SU-DHL-6 (cell line): ENCODE data around the gene DDIAS.

ENCODE experiments used
- H2AFZ ChIP-seq: fragments of 200-600 bp; sonication (generic); 2 replicates; pipeline ENCODE4 v1.6.1; 2014; ENCODE audit warnings: low read depth, mild to moderate bottlenecking, moderate library complexity, mixed read lengths, antibody characterized with exemption, low read length; ENCODE audit not compliant: severe bottlenecking
- H3F3A ChIP-seq: fragments of 200-600 bp; shearing (Covaris generic); 2 replicates; pipeline ENCODE4 v1.6.0; 2016; ENCODE audit warnings: antibody characterized with exemption, mild to moderate bottlenecking; ENCODE audit not compliant: insufficient read depth
- H3K27ac ChIP-seq: fragments of 200-600 bp; sonication (generic); 2 replicates; pipeline ENCODE4 v1.5.1; 2016; ENCODE audit warnings: low read depth, mild to moderate bottlenecking, low read length, moderate library complexity, mixed read lengths
- H3K27me3 ChIP-seq: fragments of 200-600 bp; sonication (generic), shearing (Covaris generic); 2 replicates; pipeline ENCODE4 v1.6.0; 2014; ENCODE audit warnings: mild to moderate bottlenecking, low read length
- H3K36me3 ChIP-seq: fragments of 200-600 bp; sonication (generic); 2 replicates; pipeline ENCODE4 v1.6.1; 2014; ENCODE audit warnings: mild to moderate bottlenecking, low read length, mixed read lengths
- H3K4me2 ChIP-seq: fragments of 300-600, 200-600 bp; shearing (Covaris generic), sonication (generic); 2 replicates; pipeline ENCODE4 v1.6.0; 2014; ENCODE audit warnings: low read length, low read depth, mild to moderate bottlenecking; ENCODE audit not compliant: poor library complexity, severe bottlenecking
- H3K4me3 ChIP-seq: fragments of 200-600 bp; sonication (generic); 2 replicates; pipeline ENCODE4 v1.5.1; 2014; ENCODE audit warnings: antibody characterized with exemption, low read length, mild to moderate bottlenecking, mixed read lengths; ENCODE audit not compliant: insufficient read depth, poor library complexity, severe bottlenecking
- H3K79me2 ChIP-seq: fragments of 200-600 bp; sonication (generic); 2 replicates; pipeline ENCODE4 v1.6.1; 2014; ENCODE audit warnings: mild to moderate bottlenecking, low read length, moderate library complexity; ENCODE audit not compliant: insufficient read depth
- H3K9ac ChIP-seq: fragments of 200-600 bp; sonication (generic); 2 replicates; pipeline ENCODE4 v1.7.0; 2014; ENCODE audit warnings: mild to moderate bottlenecking, low read length
- H3K9me2 ChIP-seq: fragments of 200-600 bp; sonication (generic); replicated peaks from 2 replicates; pipeline ENCODE4 v1.6.1; 2014; ENCODE audit warnings: low read length; ENCODE audit not compliant: insufficient read depth
- H3K9me3 ChIP-seq: fragments of 200-600 bp; sonication (generic); 2 replicates; pipeline ENCODE4 v1.6.1; 2014; ENCODE audit warnings: low read length, mixed read lengths; ENCODE audit not compliant: insufficient read depth
- H4K20me1 ChIP-seq: fragments of 200-600 bp; sonication (generic); 2 replicates; pipeline ENCODE4 v1.6.1; 2014; ENCODE audit warnings: low read depth, mild to moderate bottlenecking, antibody characterized with exemption, low read length, moderate library complexity, mixed read lengths
- CTCF ChIP-seq: fragments of 200-600 bp; sonication (generic); IDR thresholded peaks from one replicate; pipeline ENCODE4 v1.5.1; 2017; ENCODE audit warnings: antibody characterized with exemption, mild to moderate bottlenecking, low read length, moderate library complexity; ENCODE audit not compliant: insufficient read depth, poor library complexity, severe bottlenecking
- EZH2phosphoT487 ChIP-seq: fragments of 200-600 bp; sonication (generic), shearing (Covaris generic); conservative IDR thresholded peaks from 2 replicates; pipeline ENCODE4 v1.6.1; 2018; ENCODE audit warnings: mild to moderate bottlenecking, antibody characterized with exemption, low read length, moderate library complexity, mixed read lengths

The DDIAS gene

GRCh38 chr11:82902880-82903279 lies 1.3 kb downstream of the DDIAS start:
- no peak overlapping the region for H3K27ac ChIP-seq
- H3K4me3 ChIP-seq: peak overlapping the region; percentile 85
- H3K4me2 ChIP-seq: peak overlapping the region; percentile 91

GRCh38 chr11:82903843-82904586 lies 2.5 kb downstream of the DDIAS start:
- no peak overlapping the region for H3K4me3 ChIP-seq
- H3K9me3 ChIP-seq: no peaks in the 10 kb centered on the region
- H3K36me3 ChIP-seq: no peaks in the 10 kb centered on the region
- H4K20me1 ChIP-seq: 0 out of 2 replicates have a peak, but pooled peaks cover 3% of the 10 kb centered on the region
- no peak for TF ChIP-seq CTCF
- TF ChIP-seq EZH2phosphoT487: no peak
- H3K9me2 ChIP-seq: no peaks in the 10 kb centered on the region
- peaks cover 22% of the 10 kb centered on the region for H3F3A ChIP-seq
- H2AFZ ChIP-seq: no peak overlapping the region
- H3K4me2 ChIP-seq: peak overlapping the region; percentile 91
- peaks cover 73% of the 10 kb centered on the region for H3K79me2 ChIP-seq
- peak overlapping the region; percentile 25; the same call in 1 of the 2 replicates for H3K27ac ChIP-seq
- H3K27me3 ChIP-seq: no peaks in the 10 kb centered on the region
- H3K9ac ChIP-seq: peak overlapping the region; percentile 64; the same call in 1 of the 2 replicates

More at GRCh38 chr11:82902880-82903279, 1.3 kb downstream of the DDIAS start:
- Histone ChIP-seq H3K27me3 (no peaks in the 10 kb centered on the region), H3K9me3 (no peaks in the 10 kb centered on the region), H4K20me1 (0 out of 2 replicates have a peak, but pooled peaks cover 3% of the 10 kb centered on the region), H3K36me3 (no peaks in the 10 kb centered on the region), H3K9me2 (no peaks in the 10 kb centered on the region), H2AFZ (no peak overlapping the region), H3K9ac (peak overlapping the region; percentile 64), H3F3A (peaks cover 22% of the 10 kb centered on the region), H3K79me2 (peaks cover 62% of the 10 kb centered on the region)
- TF ChIP-seq CTCF: no peak
- TF ChIP-seq EZH2phosphoT487: no peak

- Histone ChIP-seq H2AFZ (no peak overlapping the region), H4K20me1 (0 out of 2 replicates have a peak, but pooled peaks cover 3% of the 10 kb centered on the region), H3K9ac (peak overlapping the region; percentile 11; the same call in 1 of the 2 replicates), H3K9me3 (no peaks in the 10 kb centered on the region), H3K9me2 (no peaks in the 10 kb centered on the region), H3K36me3 (peaks cover 6% of the 10 kb centered on the region), H3K27ac (peak overlapping the region; percentile 7), H3K4me3 (no peak overlapping the region), H3K27me3 (no peaks in the 10 kb centered on the region), H3K4me2 (peak overlapping the region; percentile 66), H3F3A (peaks cover 19% of the 10 kb centered on the region), H3K79me2 (peaks cover 95% of the 10 kb centered on the region)
- TF ChIP-seq EZH2phosphoT487 (no peak), CTCF (peak; percentile 51)
Measured at GRCh38 chr11:82906236-82906635, 4.7 kb downstream of the DDIAS start.
